Breast epithelium (tissue), 3 donors: Measurements from ENCODE around the gene NDUFB5.

Experiments
- POLR2A ChIP-seq: fragments of 450-650 bp; IDR thresholded peaks from one replicate; pipeline ENCODE4 v1.6.1; 2016; ENCODE audit warnings: antibody characterized with exemption, mild to moderate bottlenecking, moderate library complexity
- POLR2AphosphoS5 ChIP-seq, 3 donors: sonication (generic); formaldehyde crosslinking; IDR thresholded peaks; one replicate each; pipeline ENCODE4 v1.6.1; 2017; ENCODE audit warnings: antibody characterized with exemption in 3 of 3
- TF ChIP-seq, protein P1 (sequence below), 3 donors: fragments of 450-650 bp; IDR thresholded peaks; one replicate each; pipeline ENCODE4 v1.5.1; 2016 to 2017; ENCODE audit warnings: antibody characterized with exemption in 3 of 3, mild to moderate bottlenecking in 3 of 3, moderate library complexity in 3 of 3

DNA sequence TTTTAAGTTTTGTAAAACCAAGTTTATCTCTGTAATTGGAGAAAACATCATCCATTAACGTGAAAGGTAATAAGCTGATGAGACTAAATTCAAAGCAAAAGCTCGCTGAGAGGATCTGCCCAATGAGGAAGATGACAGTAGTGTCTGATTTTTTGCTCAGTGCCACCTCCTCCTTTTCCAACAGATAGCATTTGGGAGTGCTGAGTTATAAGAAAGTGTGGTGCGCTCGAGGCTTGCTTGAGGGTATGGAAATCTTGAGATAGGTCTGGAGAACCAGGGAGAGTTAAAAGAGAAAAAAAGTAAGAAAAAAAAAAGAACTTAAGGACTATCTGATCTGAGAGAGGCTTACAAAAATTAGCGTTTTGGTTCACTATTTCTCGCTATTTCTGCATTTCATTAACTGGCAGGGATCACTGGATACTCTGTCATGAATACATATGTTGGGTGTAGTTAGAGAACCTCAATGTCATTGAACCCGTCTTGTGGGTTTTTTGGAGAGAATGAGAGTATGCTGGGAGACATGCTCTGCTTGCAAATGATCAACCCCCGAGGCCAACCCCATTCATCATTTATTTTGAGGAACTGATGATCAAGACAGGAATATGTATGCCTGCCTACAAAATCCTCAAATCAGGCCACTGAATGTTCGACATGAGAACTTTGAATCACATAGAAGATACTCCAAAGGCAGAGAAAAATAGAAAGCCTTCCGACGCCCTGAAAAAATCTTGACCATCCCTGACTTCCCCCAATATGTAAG is 47.3 kb downstream of the NDUFB5 start:
- TF ChIP-seq, protein P1, sequence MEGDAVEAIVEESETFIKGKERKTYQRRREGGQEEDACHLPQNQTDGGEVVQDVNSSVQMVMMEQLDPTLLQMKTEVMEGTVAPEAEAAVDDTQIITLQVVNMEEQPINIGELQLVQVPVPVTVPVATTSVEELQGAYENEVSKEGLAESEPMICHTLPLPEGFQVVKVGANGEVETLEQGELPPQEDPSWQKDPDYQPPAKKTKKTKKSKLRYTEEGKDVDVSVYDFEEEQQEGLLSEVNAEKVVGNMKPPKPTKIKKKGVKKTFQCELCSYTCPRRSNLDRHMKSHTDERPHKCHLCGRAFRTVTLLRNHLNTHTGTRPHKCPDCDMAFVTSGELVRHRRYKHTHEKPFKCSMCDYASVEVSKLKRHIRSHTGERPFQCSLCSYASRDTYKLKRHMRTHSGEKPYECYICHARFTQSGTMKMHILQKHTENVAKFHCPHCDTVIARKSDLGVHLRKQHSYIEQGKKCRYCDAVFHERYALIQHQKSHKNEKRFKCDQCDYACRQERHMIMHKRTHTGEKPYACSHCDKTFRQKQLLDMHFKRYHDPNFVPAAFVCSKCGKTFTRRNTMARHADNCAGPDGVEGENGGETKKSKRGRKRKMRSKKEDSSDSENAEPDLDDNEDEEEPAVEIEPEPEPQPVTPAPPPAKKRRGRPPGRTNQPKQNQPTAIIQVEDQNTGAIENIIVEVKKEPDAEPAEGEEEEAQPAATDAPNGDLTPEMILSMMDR (IDR thresholded peaks at IDR 0.05) = no peak
- TF ChIP-seq POLR2AphosphoS5 (IDR thresholded peaks at IDR 0.05) (no peak), POLR2A (no peak)
